Left renal pelvis (tissue), 4 donors: Measurements from ENCODE around the gene ADIPOR2. TPM values are rescaled to one million over a fixed set of nuclear protein-coding genes. Genes with fewer than 3 reads are reported as not detected.

Experiments
- polyA plus RNA-seq, 4 donors: library from polyadenylated mRNA; unstranded; fragments of 120-200 nt; gene quantifications; one replicate each; pipeline ENCODE4 v1.2.1, GENCODE V29; 2013; ENCODE audit not compliant: insufficient read length in 4 of 4

ADIPOR2 gene
- polyA plus RNA-seq, 4 donors = 41.2 to 50.7 (median 47.9) TPM

Other genes starting within 250 kb of the ADIPOR2 start
- 10 to 100 TPM in 3 of 4 donors, 1 to 10 TPM in 1; 9.9 to 14.4 (median 11.2) TPM for gene FBXL14, start 96.5 kb upstream of the ADIPOR2 start, polyA plus RNA-seq
- 10 to 100 TPM in 1 of 4 donors, 1 to 10 TPM in 3; 6.2 to 22.9 (median 7.9) TPM for gene WNT5B, start 61.8 kb upstream of the ADIPOR2 start, polyA plus RNA-seq
- under 1 TPM; 0.22 to 0.42 (median 0.36) TPM for gene LRTM2, start 129.5 kb downstream of the ADIPOR2 start, polyA plus RNA-seq
- 1 to 10 TPM; 1.9 to 3.2 (median 2.6) TPM for gene CACNA2D4, start 227.6 kb downstream of the ADIPOR2 start, polyA plus RNA-seq